Mesendoderm (in vitro differentiated cells): Measurements from ENCODE around the gene CHEK2.
A peak's percentile ranks its signal among the peaks of the same experiment; 100 is the strongest.
"Not testable (repeated sequence)": the region's sequence is repeated elsewhere in the genome, so short reads cannot be mapped to it uniquely, and the experiment has no call there.

Source experiments
- DNase-seq: peaks from one replicate; pipeline ENCODE4 v3.0.0; 2013
- H2AK5ac ChIP-seq: 2 replicates; pipeline ENCODE4 v1.6.1; 2013; ENCODE audit warnings: low read length, inconsistent platforms
- H2BK120ac ChIP-seq: 2 replicates; pipeline ENCODE4 v1.6.1; 2013; ENCODE audit warnings: low read depth, mild to moderate bottlenecking, low read length, moderate library complexity, mixed read lengths
- H2BK15ac ChIP-seq: replicated peaks from 2 replicates; pipeline ENCODE4 v1.6.1; 2013; ENCODE audit warnings: low read depth, mild to moderate bottlenecking, moderate library complexity
- H2BK5ac ChIP-seq: 2 replicates; pipeline ENCODE4 v1.6.1; 2013; ENCODE audit warnings: low read length, inconsistent platforms
- H3K18ac ChIP-seq: 2 replicates; pipeline ENCODE4 v1.6.1; 2013; ENCODE audit warnings: mild to moderate bottlenecking, low read length, mixed read lengths
- H3K23ac ChIP-seq: one replicate; pipeline ENCODE4 v1.6.1; 2013; ENCODE audit warnings: low read length
- H3K27ac ChIP-seq: 2 replicates; pipeline ENCODE4 v1.5.1; 2013; ENCODE audit warnings: low read depth, mild to moderate bottlenecking, inconsistent platforms, low read length, moderate library complexity
- H3K27me3 ChIP-seq: 2 replicates; pipeline ENCODE4 v1.6.1; 2013; ENCODE audit warnings: low read length, control low read depth, mild to moderate bottlenecking, inconsistent platforms; ENCODE audit not compliant: insufficient read depth, poor library complexity
- H3K36me3 ChIP-seq: 2 replicates; pipeline ENCODE4 v1.6.1; 2013; ENCODE audit warnings: low read length, inconsistent platforms; ENCODE audit not compliant: control insufficient read depth, insufficient read depth
- H3K4ac ChIP-seq: one replicate; pipeline ENCODE4 v1.6.1; 2013; ENCODE audit warnings: low read depth, mild to moderate bottlenecking, low read length, moderate library complexity
- H3K4me1 ChIP-seq: 2 replicates; pipeline ENCODE4 v1.6.1; 2013; ENCODE audit warnings: low read depth, low read length, inconsistent platforms; ENCODE audit not compliant: control insufficient read depth
- H3K4me2 ChIP-seq: 2 replicates; pipeline ENCODE4 v1.6.1; 2013; ENCODE audit warnings: low read length
- H3K4me3 ChIP-seq: 2 replicates; pipeline ENCODE4 v1.5.1; 2013; ENCODE audit warnings: mild to moderate bottlenecking, low read length
- H3K56ac ChIP-seq: one replicate; pipeline ENCODE4 v1.6.1; 2013; ENCODE audit warnings: low read length
- H3K79me1 ChIP-seq: 2 replicates; pipeline ENCODE4 v1.6.1; 2013; ENCODE audit warnings: low read length, inconsistent platforms
- H3K79me2 ChIP-seq: 2 replicates; pipeline ENCODE4 v1.6.1; 2013; ENCODE audit warnings: mild to moderate bottlenecking, low read length; ENCODE audit not compliant: control insufficient read depth, insufficient read depth
- H3K9ac ChIP-seq: 2 replicates; pipeline ENCODE4 v1.6.1; 2013; ENCODE audit warnings: low read length, inconsistent platforms
- H4K5ac ChIP-seq: one replicate; pipeline ENCODE4 v1.6.1; 2013; ENCODE audit warnings: low read length
- H4K8ac ChIP-seq: one replicate; pipeline ENCODE4 v1.6.1; 2013; ENCODE audit warnings: low read depth, mild to moderate bottlenecking, control low read depth, low read length, moderate library complexity
- WGBS: extraction: QIAGEN DNeasy Blood & Tissue Kit; methylation state at CpG from one replicate; pipeline ENCODE4 v1.1.7; 2013; ENCODE audit warnings: low lambda C conversion rate, missing lambda C conversion rate; ENCODE audit not compliant: insufficient coverage; ENCODE audit errors: extremely low coverage; 5-methylcytosine and 5-hydroxymethylcytosine counted together

Gene CHEK2

GRCh38 chr22:28670756-28671155 lies 70.9 kb downstream of the CHEK2 start:
- Histone ChIP-seq H2BK120ac (no peak overlapping the region), H3K36me3 (no peaks in the 10 kb centered on the region), H3K79me2 (no peaks in the 10 kb centered on the region), H3K4me2 (no peak overlapping the region), H3K4me3 (no peak overlapping the region), H3K27ac (no peak overlapping the region), H3K4me1 (no peaks in the 10 kb centered on the region), H3K27me3 (no peaks in the 10 kb centered on the region), H3K79me1 (no peaks in the 10 kb centered on the region), H3K18ac (no peak overlapping the region), H4K5ac (no peak overlapping the region), H2BK5ac (no peak overlapping the region), H2BK15ac (no peak overlapping the region), H4K8ac (no peak overlapping the region), H3K23ac (no peak overlapping the region), H3K9ac (no peak overlapping the region), H3K4ac (no peak overlapping the region), H3K56ac (no peak overlapping the region), H2AK5ac (no peak overlapping the region)
- DNase-seq: no peak
- WGBS: no CpG with 5 or more reads among the region's 3 CpGs

GRCh38 chr22:28670161-28670560 lies 71.5 kb downstream of the CHEK2 start:
- Histone ChIP-seq H3K4me1 (no peaks in the 10 kb centered on the region), H3K27me3 (no peaks in the 10 kb centered on the region), H2BK120ac (no peak overlapping the region), H3K4ac (no peak overlapping the region), H3K79me2 (no peaks in the 10 kb centered on the region), H3K79me1 (no peaks in the 10 kb centered on the region), H3K9ac (no peak overlapping the region), H3K36me3 (no peaks in the 10 kb centered on the region), H4K5ac (no peak overlapping the region), H2AK5ac (no peak overlapping the region), H3K18ac (no peak overlapping the region), H3K23ac (no peak overlapping the region), H3K4me2 (no peak overlapping the region), H2BK5ac (no peak overlapping the region), H3K27ac (no peak overlapping the region), H3K4me3 (no peak overlapping the region), H4K8ac (no peak overlapping the region), H3K56ac (no peak overlapping the region), H2BK15ac (no peak overlapping the region)
- DNase-seq: no peak
- whole genome bisulfite sequencing: 100% methylated on average over 2 of the region's 4 CpGs

GRCh38 chr22:28669387-28669786 lies 72.2 kb downstream of the CHEK2 start:
- H2BK15ac ChIP-seq: no peak overlapping the region
- no peaks in the 10 kb centered on the region for H3K27me3 ChIP-seq
- H4K5ac ChIP-seq: no peak overlapping the region
- H3K79me1 ChIP-seq: no peaks in the 10 kb centered on the region
- H3K18ac ChIP-seq: no peak overlapping the region
- H3K56ac ChIP-seq: no peak overlapping the region
- H3K23ac ChIP-seq: no peak overlapping the region
- H3K4me2 ChIP-seq: no peak overlapping the region
- no peak overlapping the region for H2BK5ac ChIP-seq
- H3K4ac ChIP-seq: no peak overlapping the region
- DNase-seq: no peak
- H2BK120ac ChIP-seq: no peak overlapping the region
- H3K4me1 ChIP-seq: no peaks in the 10 kb centered on the region
- no peak overlapping the region for H3K27ac ChIP-seq
- H3K79me2 ChIP-seq: no peaks in the 10 kb centered on the region
- no peaks in the 10 kb centered on the region for H3K36me3 ChIP-seq
- H3K4me3 ChIP-seq: no peak overlapping the region
- 100% methylated on average over 1 of the region's 2 CpGs for WGBS
- H3K9ac ChIP-seq: no peak overlapping the region
- no peak overlapping the region for H4K8ac ChIP-seq
- H2AK5ac ChIP-seq: no peak overlapping the region

- H2BK120ac ChIP-seq, H3K18ac ChIP-seq, H2AK5ac ChIP-seq, H3K4me1 ChIP-seq, H3K23ac ChIP-seq, H3K36me3 ChIP-seq, H4K8ac ChIP-seq, H4K5ac ChIP-seq, H2BK5ac ChIP-seq, H2BK15ac ChIP-seq, DNase-seq, H3K4ac ChIP-seq, H3K4me3 ChIP-seq, H3K79me1 ChIP-seq, H3K27me3 ChIP-seq, H3K56ac ChIP-seq, H3K27ac ChIP-seq, H3K9ac ChIP-seq, H3K4me2 ChIP-seq, H3K79me2 ChIP-seq: not testable (repeated sequence)
- WGBS: no CpG with 5 or more reads among the region's 13 CpGs
These were observed 78.1 kb downstream of the CHEK2 start for GRCh38 chr22:28663569-28663942.

- no peak overlapping the region for H4K5ac ChIP-seq
- no peaks in the 10 kb centered on the region for H3K4me1 ChIP-seq
- no peak overlapping the region for H4K8ac ChIP-seq
- H3K36me3 ChIP-seq: no peaks in the 10 kb centered on the region
- H3K4ac ChIP-seq: no peak overlapping the region
- no peak overlapping the region for H3K9ac ChIP-seq
- H3K27ac ChIP-seq: no peak overlapping the region
- H3K23ac ChIP-seq: no peak overlapping the region
- no peak overlapping the region for H3K56ac ChIP-seq
- H3K79me2 ChIP-seq: no peaks in the 10 kb centered on the region
- no peak for DNase-seq
- H2BK15ac ChIP-seq: no peak overlapping the region
- H3K79me1 ChIP-seq: no peaks in the 10 kb centered on the region
- H2BK5ac ChIP-seq: no peak overlapping the region
- no peak overlapping the region for H2AK5ac ChIP-seq
- H3K4me2 ChIP-seq: no peak overlapping the region
- no peak overlapping the region for H3K18ac ChIP-seq
- H3K27me3 ChIP-seq: no peaks in the 10 kb centered on the region
- H3K4me3 ChIP-seq: no peak overlapping the region
- no peak overlapping the region for H2BK120ac ChIP-seq
- no CpG with 5 or more reads among the region's 3 CpGs for WGBS
These were observed 83.2 kb downstream of the CHEK2 start for GRCh38 chr22:28658448-28658847.

GRCh38 chr22:28656181-28656580 lies 85.4 kb downstream of the CHEK2 start:
- no peak overlapping the region for H3K27ac ChIP-seq
- no peak overlapping the region for H2AK5ac ChIP-seq
- peak; percentile 45 for DNase-seq
- H4K5ac ChIP-seq: no peak overlapping the region
- no peak overlapping the region for H3K23ac ChIP-seq
- no peak overlapping the region for H3K4ac ChIP-seq
- H3K4me2 ChIP-seq: no peak overlapping the region
- no peak overlapping the region for H2BK5ac ChIP-seq
- no peak overlapping the region for H2BK15ac ChIP-seq
- no peaks in the 10 kb centered on the region for H3K27me3 ChIP-seq
- no peak overlapping the region for H2BK120ac ChIP-seq
- WGBS: no CpG with 5 or more reads among the region's 3 CpGs
- H3K56ac ChIP-seq: peak overlapping the region; percentile 10
- H3K79me2 ChIP-seq: no peaks in the 10 kb centered on the region
- H4K8ac ChIP-seq: no peak overlapping the region
- H3K18ac ChIP-seq: no peak overlapping the region
- no peak overlapping the region for H3K9ac ChIP-seq
- no peaks in the 10 kb centered on the region for H3K36me3 ChIP-seq
- H3K4me1 ChIP-seq: no peaks in the 10 kb centered on the region
- no peak overlapping the region for H3K4me3 ChIP-seq
- no peaks in the 10 kb centered on the region for H3K79me1 ChIP-seq
